K562 (cell line): ENCODE results near the gene SLC35E3. TPM values are rescaled to one million over a fixed set of nuclear protein-coding genes. Genes with fewer than 3 reads are reported as not detected.

ENCODE experiments used
- ATAC-seq: fragments of 200-7000 bp; cut with Tn5 transposase; 3 replicates; pipeline ENCODE4 v1.9.1; 2020; ENCODE audit warnings: moderate library complexity
- BruUV-seq: library from RNA; stranded (reverse); fragments of 400-500 nt; replicated peaks from 2 replicates; lab custom pipeline; 2021; lab: Mats Ljungman, UMichigan
- CTCF ChIA-PET: fragments of 300-600 bp; formaldehyde crosslinking; extraction: SDS; loops from one replicate; lab custom pipeline; 2021; ENCODE audit warnings: low intra/inter-chr PET ratio; lab: Yijun Ruan, JAX
- POLR2A ChIA-PET: fragments of 300-600, 350-650 bp; sonication (Branson Sonifier 250); formaldehyde crosslinking; extraction: SDS; loops from one replicate; lab custom pipeline; 2021; ENCODE audit warnings: antibody characterized with exemption, inconsistent platforms; lab: Yijun Ruan, JAX
- DNase-seq, 4 experiments: peaks; one replicate each; pipeline versions ENCODE4 v3.0.0 to v3.0.0-alpha.2; 2011 to 2018; ENCODE audit warnings: low spot score in 3 of 4, mixed read lengths in 3 of 4; ENCODE audit errors: extremely low read depth in 1 of 4
- FAIRE-seq: peaks from 2 replicates; lab custom pipeline; 2011; peaks lifted over from hg19 to GRCh38; lab: Jason Lieb, UNC
- H2AFZ ChIP-seq: 2 replicates; pipeline ENCODE4 v1.6.0; 2011; ENCODE audit warnings: low read depth, low read length, control low read depth, inconsistent platforms
- H3K27ac ChIP-seq: fragments of 200-600 bp; 3 replicates; pipeline ENCODE4 v1.8.0; 2011; ENCODE audit warnings: low read depth, mild to moderate bottlenecking, control low read depth, inconsistent platforms, low read length, moderate library complexity, mixed read lengths; ENCODE audit errors: extremely low read depth
- H3K27me3 ChIP-seq, 2 experiments: fragments of 300-600 bp in 1 of 2; 2 replicates in 1 of 2; 3 replicates in 1 of 2; pipeline versions ENCODE4 v1.6.0 to v1.8.0; 2011; ENCODE audit warnings: inconsistent platforms in 2 of 2, low read length in 2 of 2, mild to moderate bottlenecking in 1 of 2, mixed read lengths in 1 of 2, moderate library complexity in 1 of 2; ENCODE audit not compliant: control insufficient read depth in 2 of 2, insufficient read depth in 2 of 2
- H3K36me3 ChIP-seq: fragments of 300-600 bp; 3 replicates; pipeline ENCODE4 v1.8.0; 2011; ENCODE audit warnings: mild to moderate bottlenecking, low read length, inconsistent platforms; ENCODE audit not compliant: control insufficient read depth, insufficient read depth
- H3K4me1 ChIP-seq, 2 experiments: fragments of 200-600 bp in 1 of 2; replicated peaks in 1 of 2; 2 replicates in 1 of 2; 3 replicates in 1 of 2; pipeline versions ENCODE4 v1.5.1 to v1.8.0; 2011; ENCODE audit warnings: inconsistent platforms in 2 of 2, low read length in 2 of 2, mild to moderate bottlenecking in 1 of 2, mixed read lengths in 1 of 2, moderate library complexity in 1 of 2; ENCODE audit not compliant: control insufficient read depth in 2 of 2, insufficient read depth in 2 of 2
- H3K4me2 ChIP-seq: 2 replicates; pipeline ENCODE4 v1.6.1; 2011; ENCODE audit warnings: low read length, control low read depth, inconsistent platforms, mixed read lengths; ENCODE audit not compliant: insufficient read depth
- H3K4me3 ChIP-seq: fragments of 200-600 bp; sonication (generic), shearing (Covaris generic); 2 replicates; pipeline ENCODE4 v1.5.1; 2016; ENCODE audit warnings: control low read depth, inconsistent platforms
- H3K79me2 ChIP-seq: fragments of 200-600 bp; 3 replicates; pipeline ENCODE4 v1.8.0; 2011; ENCODE audit warnings: low read length, inconsistent platforms; ENCODE audit not compliant: control insufficient read depth, insufficient read depth
- H3K9ac ChIP-seq, 2 experiments: 2 replicates each; pipeline versions ENCODE4 v1.6.0 to v1.6.1; 2011; ENCODE audit warnings: low read depth in 2 of 2, low read length in 2 of 2, control low read depth in 1 of 2, inconsistent platforms in 1 of 2, mild to moderate bottlenecking in 1 of 2, mixed read lengths in 1 of 2; ENCODE audit not compliant: insufficient read depth in 1 of 2
- H3K9me1 ChIP-seq: one replicate; pipeline ENCODE4 v1.6.0; 2011; ENCODE audit warnings: inconsistent platforms, mild to moderate bottlenecking, low read length, moderate library complexity; ENCODE audit not compliant: control insufficient read depth, insufficient read depth
- H3K9me3 ChIP-seq: replicated peaks from 2 replicates; pipeline ENCODE4 v1.5.1; 2011; ENCODE audit warnings: low read depth, low read length, inconsistent platforms; ENCODE audit not compliant: control insufficient read depth, insufficient read depth
- H4K20me1 ChIP-seq: replicated peaks from 2 replicates; pipeline ENCODE4 v1.6.1; 2011; ENCODE audit warnings: low read length, inconsistent platforms, mixed read lengths; ENCODE audit not compliant: control insufficient read depth, insufficient read depth
- EP300 ChIP-seq: IDR thresholded peaks from 2 replicates; pipeline ENCODE4 v1.6.1; 2012; ENCODE audit warnings: low read length, improper control_type of control experiment
- MTA1 ChIP-seq: fragments of 450-650 bp; IDR thresholded peaks from 2 replicates; pipeline ENCODE4 v1.6.1; 2017; ENCODE audit warnings: borderline replicate concordance
- SOX6 ChIP-seq: fragments of 450-650 bp; IDR thresholded peaks from 2 replicates; pipeline ENCODE4 v1.6.1; 2014; ENCODE audit warnings: mild to moderate bottlenecking
- USF2 ChIP-seq: sonication (generic); formaldehyde crosslinking; IDR thresholded peaks from 2 replicates; pipeline ENCODE4 v1.5.0; 2020; ENCODE audit warnings: missing genetic modification reagents
- ZBTB2 ChIP-seq: fragments of 450-650 bp; IDR thresholded peaks from 2 replicates; pipeline ENCODE4 v1.6.1; 2016; ENCODE audit warnings: antibody characterized with exemption
- ZNF431 ChIP-seq: sonication (generic); formaldehyde crosslinking; IDR thresholded peaks from 2 replicates; pipeline ENCODE4 v1.8.0; 2022; ENCODE audit warnings: mild to moderate bottlenecking, missing genetic modification reagents
- ZNF639 ChIP-seq, 2 experiments: fragments of 200-800 bp in 1 of 2; sonication (Bioruptor generic) in 1 of 2; sonication (generic) in 1 of 2; formaldehyde crosslinking in 1 of 2; IDR thresholded peaks in 1 of 2; conservative IDR thresholded peaks in 1 of 2; 2 replicates each; pipeline versions ENCODE4 v1.5.0 to v1.6.1; 2016 to 2020; ENCODE audit warnings: missing compliant biosample characterization in 1 of 2, missing genetic modification characterization in 1 of 2, missing genetic modification reagents in 1 of 2
- WGBS: fragments of 100-300 bp; shearing (Covaris generic); methylation state at CpG from one replicate; pipeline ENCODE4 v1.1.6; 2016; ENCODE audit warnings: low coverage, mixed read lengths; ENCODE audit not compliant: insufficient coverage; ENCODE audit errors: missing lambda C conversion rate; 5-methylcytosine and 5-hydroxymethylcytosine counted together
- in situ Hi-C: fragments of 300-500 bp; cut with MboI; formaldehyde crosslinking; loops from 4 replicates; pipeline ENCODE4 v1.15.0; 2018; ENCODE audit warnings: inconsistent platforms, mixed read lengths
- intact Hi-C: fragments of 100-400 bp; cut with micrococcal nuclease; formaldehyde crosslinking; loops from 2 replicates; pipeline ENCODE4 v1.14.2; 2022
- polyA plus RNA-seq, 8 experiments: library from polyadenylated mRNA; depleted of rRNA in 4 of 8; stranded (reverse) in 5 of 8; unstranded in 3 of 8; fragments of >200 nt; fragmentation: Nextera tagmentation in 2 of 8; fragmentation: Illumina TruSeq in 1 of 8; extraction: Ambion mirVana in 2 of 8; extraction: Trizol in 1 of 8; gene quantifications; 2 replicates each; pipeline versions ENCODE4 v1.2.1 to v1.2.3, GENCODE V29; 2011 to 2014; ENCODE audit warnings: inconsistent platforms in 1 of 8, missing spikeins in 1 of 8
- total RNA-seq, 7 experiments: library from RNA; depleted of rRNA in 6 of 7; stranded (reverse); fragments of >200 nt in 6 of 7; fragmentation: Illumina TruSeq in 2 of 7; extraction: Trizol in 2 of 7; gene quantifications; 2 replicates each; pipeline versions ENCODE4 v1.2.1 to v1.2.3, GENCODE V29; 2011 to 2021; ENCODE audit warnings: low replicate concordance in 1 of 7

SLC35E3 gene
- total and polyA plus RNA-seq, 9 of the 15 experiments (the other 6 are each of a cell fraction or from before 2014, with no cell fraction given), result 1.2 to 5.9 (median 3.8) TPM

GRCh38 chr12:68781728-68782127, 35.8 kb downstream of the SLC35E3 start:
- BruUV-seq, result no TSS peak
- H3K4me2 ChIP-seq, result no peak overlapping the region
- no peak overlapping the region for H3K9ac ChIP-seq
- no peaks in the 10 kb centered on the region for H3K36me3 ChIP-seq
- FAIRE-seq (no peak), DNase-seq (no peak), ATAC-seq (no peak)
- no peaks in the 10 kb centered on the region for H3K79me2 ChIP-seq
- no peak overlapping the region for H3K27ac ChIP-seq
- no peaks in the 10 kb centered on the region for H4K20me1 ChIP-seq
- in situ Hi-C loops, result no loop called here
- H3K9me1 ChIP-seq, result no peaks in the 10 kb centered on the region
- no peak overlapping the region for H3K4me3 ChIP-seq
- ChIA-PET CTCF (no interaction called here), POLR2A (no interaction called here)
- WGBS, result 51% methylated on average over 6 of the region's 6 CpGs
- peaks cover 0 to 4% of the 10 kb centered on the region in 2 experiments; a peak in 2 of 5 replicates for H3K4me1 ChIP-seq
- H3K9me3 ChIP-seq, result no peaks in the 10 kb centered on the region
- intact Hi-C loops, result no loop called here
- H3K27me3 ChIP-seq, result no peaks in the 10 kb centered on the region
- TF ChIP-seq ZBTB2, result no peak
- TF ChIP-seq MTA1, result no peak
- no peak for TF ChIP-seq SOX6
- no peak for TF ChIP-seq ZNF431
- no peak for TF ChIP-seq EP300
- no peak for TF ChIP-seq ZNF639 (CRISPR knock-in tag; conservative IDR thresholded peaks at IDR 0.05 in 1 of 2, IDR thresholded peaks at IDR 0.05 in 1 of 2)
- TF ChIP-seq USF2 (CRISPR knock-in tag), result no peak
- no peak overlapping the region for H2AFZ ChIP-seq
